ENCODE measurements around the gene IL31.
"Not testable (repeated sequence)": the region's sequence is repeated elsewhere in the genome, so short reads cannot be mapped to it uniquely, and the experiment has no call there.

The IL31 gene

GRCh38 chr12:122183588-122183940 lies 9.5 kb upstream of the IL31 start:
- Histone ChIP-seq H3K4me2 (ENCODE audit: low read depth, low read length, poor library complexity, severe bottlenecking) (no peak overlapping the region), H3F3A (ENCODE audit: insufficient read depth) (no peaks in the 10 kb centered on the region), H4K20me1 (ENCODE audit: low read depth, low read length) (no peaks in the 10 kb centered on the region), H2AFZ (ENCODE audit: low read depth, low read length, severe bottlenecking) (no peak overlapping the region), H3K9ac (ENCODE audit: low read length) (no peak overlapping the region), H3K9me2 (replicated peaks; ENCODE audit: insufficient read depth, low read length) (no peaks in the 10 kb centered on the region), H3K27ac (ENCODE audit: low read depth, low read length) (no peak overlapping the region), H3K27me3 (ENCODE audit: low read length) (no peaks in the 10 kb centered on the region), H3K36me3 (ENCODE audit: low read length) (no peaks in the 10 kb centered on the region), H3K9me3 (ENCODE audit: insufficient read depth, low read length) (no peaks in the 10 kb centered on the region), H3K4me3 (ENCODE audit: insufficient read depth, low read length, poor library complexity, severe bottlenecking) (no peak overlapping the region), H3K79me2 (ENCODE audit: insufficient read depth, low read length) (no peaks in the 10 kb centered on the region)
- TF ChIP-seq CTCF (IDR thresholded peaks at IDR 0.05; ENCODE audit: insufficient read depth, low read length, poor library complexity, severe bottlenecking) (no peak), EZH2phosphoT487 (conservative IDR thresholded peaks at IDR 0.05; ENCODE audit: low read length) (no peak)

- Histone ChIP-seq H3F3A (ENCODE audit: insufficient read depth) (no peaks in the 10 kb centered on the region), H3K27ac (ENCODE audit: low read depth, low read length) (no peak within 1 kb of the TSS), H3K4me2 (ENCODE audit: low read depth, low read length, poor library complexity, severe bottlenecking) (peak within 1 kb of the TSS; percentile 15), H4K20me1 (ENCODE audit: low read depth, low read length) (no peaks in the 10 kb centered on the region), H3K9me3 (ENCODE audit: insufficient read depth, low read length) (no peaks in the 10 kb centered on the region), H3K27me3 (ENCODE audit: low read length) (no peaks in the 10 kb centered on the region), H3K79me2 (ENCODE audit: insufficient read depth, low read length) (no peaks in the 10 kb centered on the region), H3K9me2 (replicated peaks; ENCODE audit: insufficient read depth, low read length) (no peaks in the 10 kb centered on the region), H2AFZ (ENCODE audit: low read depth, low read length, severe bottlenecking) (no peak within 1 kb of the TSS), H3K4me3 (ENCODE audit: insufficient read depth, low read length, poor library complexity, severe bottlenecking) (no peak within 1 kb of the TSS), H3K9ac (ENCODE audit: low read length) (no peak within 1 kb of the TSS), H3K36me3 (ENCODE audit: low read length) (no peaks in the 10 kb centered on the region)
- TF ChIP-seq EZH2phosphoT487 (conservative IDR thresholded peaks at IDR 0.05; ENCODE audit: low read length) (no peak), CTCF (IDR thresholded peaks at IDR 0.05; ENCODE audit: insufficient read depth, low read length, poor library complexity, severe bottlenecking) (no peak)
Observed at GRCh38 chr12:122182887-122183587, 9.0 kb upstream of the IL31 start, which contains the start of gene LRRC43. TSS of gene LRRC43 (plus strand) at chr12:122183123. CDS start at chr12:122183145, 22 bp downstream.

GRCh38 chr12:122176473-122176872 lies 2.5 kb upstream of the IL31 start:
- not testable (repeated sequence) for H3K9ac ChIP-seq (ENCODE audit: low read length); H2AFZ ChIP-seq (ENCODE audit: low read depth, low read length, severe bottlenecking); H3K4me3 ChIP-seq (ENCODE audit: insufficient read depth, low read length, poor library complexity, severe bottlenecking); H3K4me2 ChIP-seq (ENCODE audit: low read depth, low read length, poor library complexity, severe bottlenecking); H3K9me2 ChIP-seq (replicated peaks; ENCODE audit: insufficient read depth, low read length); H3K79me2 ChIP-seq (ENCODE audit: insufficient read depth, low read length); H3F3A ChIP-seq (ENCODE audit: insufficient read depth); H3K27me3 ChIP-seq (ENCODE audit: low read length); H3K27ac ChIP-seq (ENCODE audit: low read depth, low read length); H4K20me1 ChIP-seq (ENCODE audit: low read depth, low read length); H3K9me3 ChIP-seq (ENCODE audit: insufficient read depth, low read length); H3K36me3 ChIP-seq (ENCODE audit: low read length)

GRCh38 chr12:122172262-122172939 lies 1.6 kb downstream of the IL31 start:
- Histone ChIP-seq H3F3A (ENCODE audit: insufficient read depth) (no peaks in the 10 kb centered on the region), H3K9me3 (ENCODE audit: insufficient read depth, low read length) (no peaks in the 10 kb centered on the region), H4K20me1 (ENCODE audit: low read depth, low read length) (no peaks in the 10 kb centered on the region), H2AFZ (ENCODE audit: low read depth, low read length, severe bottlenecking) (no peak overlapping the region), H3K36me3 (ENCODE audit: low read length) (no peaks in the 10 kb centered on the region), H3K9me2 (replicated peaks; ENCODE audit: insufficient read depth, low read length) (no peaks in the 10 kb centered on the region), H3K9ac (ENCODE audit: low read length) (no peak overlapping the region), H3K79me2 (ENCODE audit: insufficient read depth, low read length) (no peaks in the 10 kb centered on the region), H3K4me2 (ENCODE audit: low read depth, low read length, poor library complexity, severe bottlenecking) (no peak overlapping the region), H3K27ac (ENCODE audit: low read depth, low read length) (no peak overlapping the region), H3K4me3 (ENCODE audit: insufficient read depth, low read length, poor library complexity, severe bottlenecking) (no peak overlapping the region), H3K27me3 (ENCODE audit: low read length) (no peaks in the 10 kb centered on the region)
- TF ChIP-seq CTCF (IDR thresholded peaks at IDR 0.05; ENCODE audit: insufficient read depth, low read length, poor library complexity, severe bottlenecking) = no peak
- no peak for TF ChIP-seq EZH2phosphoT487 (conservative IDR thresholded peaks at IDR 0.05; ENCODE audit: low read length)
